Body of pancreas (tissue), 4 donors: ENCODE measurements around the gene BLZF1.

Experiments
- POLR2A ChIP-seq, 3 donors: fragments of 450-650 bp; IDR thresholded peaks; one replicate each; pipeline ENCODE4 v1.6.1; 2016; ENCODE audit warnings: antibody characterized with exemption in 3 of 3, mild to moderate bottlenecking in 2 of 3
- TF ChIP-seq, protein P1 (sequence below), 7 experiments: fragments of 450-650 bp in 4 of 7; fragments of 200-600 bp in 3 of 7; sonication (generic) in 3 of 7; IDR thresholded peaks; one replicate each; pipeline ENCODE4 v1.5.1; 2016 to 2019; ENCODE audit warnings: antibody characterized with exemption in 7 of 7

GRCh38 chr1:169321539-169321938 is 46.5 kb upstream of the BLZF1 start:
- TF ChIP-seq, protein P1, sequence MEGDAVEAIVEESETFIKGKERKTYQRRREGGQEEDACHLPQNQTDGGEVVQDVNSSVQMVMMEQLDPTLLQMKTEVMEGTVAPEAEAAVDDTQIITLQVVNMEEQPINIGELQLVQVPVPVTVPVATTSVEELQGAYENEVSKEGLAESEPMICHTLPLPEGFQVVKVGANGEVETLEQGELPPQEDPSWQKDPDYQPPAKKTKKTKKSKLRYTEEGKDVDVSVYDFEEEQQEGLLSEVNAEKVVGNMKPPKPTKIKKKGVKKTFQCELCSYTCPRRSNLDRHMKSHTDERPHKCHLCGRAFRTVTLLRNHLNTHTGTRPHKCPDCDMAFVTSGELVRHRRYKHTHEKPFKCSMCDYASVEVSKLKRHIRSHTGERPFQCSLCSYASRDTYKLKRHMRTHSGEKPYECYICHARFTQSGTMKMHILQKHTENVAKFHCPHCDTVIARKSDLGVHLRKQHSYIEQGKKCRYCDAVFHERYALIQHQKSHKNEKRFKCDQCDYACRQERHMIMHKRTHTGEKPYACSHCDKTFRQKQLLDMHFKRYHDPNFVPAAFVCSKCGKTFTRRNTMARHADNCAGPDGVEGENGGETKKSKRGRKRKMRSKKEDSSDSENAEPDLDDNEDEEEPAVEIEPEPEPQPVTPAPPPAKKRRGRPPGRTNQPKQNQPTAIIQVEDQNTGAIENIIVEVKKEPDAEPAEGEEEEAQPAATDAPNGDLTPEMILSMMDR (IDR thresholded peaks at IDR 0.05): no peak
- TF ChIP-seq POLR2A (IDR thresholded peaks at IDR 0.05): no peak
